ENCODE data around the gene PIPOX.

PIPOX gene

GRCh38 chr17:29034510-29034909 is 8.4 kb upstream of the PIPOX start:
- no peaks in the 10 kb centered on the region for H3K9me3 ChIP-seq (ENCODE audit: control insufficient read depth, low read length)
- DNase-seq: no peak
- peaks cover 5% of the 10 kb centered on the region for H3K27me3 ChIP-seq (replicated peaks; ENCODE audit: control insufficient read depth, insufficient read depth, low read length, poor library complexity, severe bottlenecking)

DNA sequence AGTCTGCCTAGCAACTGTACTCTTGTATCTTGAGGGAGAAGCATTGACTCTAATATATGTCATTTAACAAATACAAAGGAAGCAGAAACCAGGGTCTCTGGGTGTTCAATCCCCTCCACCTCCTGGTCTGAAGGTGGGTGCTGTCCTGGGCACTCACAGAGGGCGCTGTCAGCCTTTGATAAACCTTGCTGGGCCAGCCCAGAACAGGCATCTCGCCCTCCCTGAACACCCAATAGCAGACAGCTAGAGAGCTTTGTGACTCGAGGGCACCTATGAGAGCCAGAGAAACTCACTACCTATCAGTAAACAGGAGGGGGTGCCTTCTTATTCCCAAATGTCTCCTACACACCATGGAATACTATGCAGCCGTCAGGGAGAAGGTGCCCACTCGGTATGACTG is 6.4 kb upstream of the PIPOX start:
- Histone ChIP-seq H3K9me3 (ENCODE audit: control insufficient read depth, low read length) (no peaks in the 10 kb centered on the region), H3K4me3 (ENCODE audit: insufficient read depth, low read depth, low read length, poor library complexity, severe bottlenecking) (no peak overlapping the region), H3K27ac (ENCODE audit: insufficient read depth, low read length, poor library complexity, severe bottlenecking) (no peak overlapping the region), H3K36me3 (ENCODE audit: control insufficient read depth, insufficient read depth, low read length) (no peaks in the 10 kb centered on the region), H3K4me1 (ENCODE audit: control insufficient read depth, insufficient read depth, low read length, poor library complexity, severe bottlenecking) (no peaks in the 10 kb centered on the region), H3K27me3 (replicated peaks; ENCODE audit: control insufficient read depth, insufficient read depth, low read length, poor library complexity, severe bottlenecking) (peaks cover 5% of the 10 kb centered on the region)
- no peak for DNase-seq

More at GRCh38 chr17:29034510-29034909, 8.4 kb upstream of the PIPOX start:
- Histone ChIP-seq H3K4me1 (ENCODE audit: control insufficient read depth, insufficient read depth, low read length, poor library complexity, severe bottlenecking) (no peaks in the 10 kb centered on the region), H3K27ac (ENCODE audit: insufficient read depth, low read length, poor library complexity, severe bottlenecking) (no peak overlapping the region), H3K4me3 (ENCODE audit: insufficient read depth, low read depth, low read length, poor library complexity, severe bottlenecking) (no peak overlapping the region), H3K36me3 (ENCODE audit: control insufficient read depth, insufficient read depth, low read length) (no peaks in the 10 kb centered on the region)

- H3K4me1 ChIP-seq (ENCODE audit: control insufficient read depth, insufficient read depth, low read length, poor library complexity, severe bottlenecking): no peaks in the 10 kb centered on the region
- no peak overlapping the region for H3K4me3 ChIP-seq (ENCODE audit: insufficient read depth, low read depth, low read length, poor library complexity, severe bottlenecking)
- DNase-seq: no peak
- H3K36me3 ChIP-seq (ENCODE audit: control insufficient read depth, insufficient read depth, low read length): no peaks in the 10 kb centered on the region
- no peaks in the 10 kb centered on the region for H3K9me3 ChIP-seq (ENCODE audit: control insufficient read depth, low read length)
- no peak overlapping the region for H3K27ac ChIP-seq (ENCODE audit: insufficient read depth, low read length, poor library complexity, severe bottlenecking)
- H3K27me3 ChIP-seq (replicated peaks; ENCODE audit: control insufficient read depth, insufficient read depth, low read length, poor library complexity, severe bottlenecking): peaks cover 2% of the 10 kb centered on the region
Observed at GRCh38 chr17:29037739-29038084, 5.2 kb upstream of the PIPOX start.

GRCh38 chr17:29038085-29038795 is 4.7 kb upstream of the PIPOX start:
- Histone ChIP-seq H3K27me3 (replicated peaks; ENCODE audit: control insufficient read depth, insufficient read depth, low read length, poor library complexity, severe bottlenecking) (no peaks in the 10 kb centered on the region), H3K9me3 (ENCODE audit: control insufficient read depth, low read length) (no peaks in the 10 kb centered on the region), H3K4me1 (ENCODE audit: control insufficient read depth, insufficient read depth, low read length, poor library complexity, severe bottlenecking) (no peaks in the 10 kb centered on the region), H3K36me3 (ENCODE audit: control insufficient read depth, insufficient read depth, low read length) (no peaks in the 10 kb centered on the region), H3K27ac (ENCODE audit: insufficient read depth, low read length, poor library complexity, severe bottlenecking) (no peak overlapping the region), H3K4me3 (ENCODE audit: insufficient read depth, low read depth, low read length, poor library complexity, severe bottlenecking) (no peak overlapping the region)
- no peak for DNase-seq

- Histone ChIP-seq H3K27ac (ENCODE audit: insufficient read depth, low read length, poor library complexity, severe bottlenecking) (no peak overlapping the region), H3K9me3 (ENCODE audit: control insufficient read depth, low read length) (no peaks in the 10 kb centered on the region), H3K36me3 (ENCODE audit: control insufficient read depth, insufficient read depth, low read length) (no peaks in the 10 kb centered on the region), H3K4me1 (ENCODE audit: control insufficient read depth, insufficient read depth, low read length, poor library complexity, severe bottlenecking) (no peaks in the 10 kb centered on the region), H3K4me3 (ENCODE audit: insufficient read depth, low read depth, low read length, poor library complexity, severe bottlenecking) (no peak overlapping the region), H3K27me3 (replicated peaks; ENCODE audit: control insufficient read depth, insufficient read depth, low read length, poor library complexity, severe bottlenecking) (no peaks in the 10 kb centered on the region)
- DNase-seq: no peak
Observed at GRCh38 chr17:29039764-29040598, 3.0 kb upstream of the PIPOX start.

DNA sequence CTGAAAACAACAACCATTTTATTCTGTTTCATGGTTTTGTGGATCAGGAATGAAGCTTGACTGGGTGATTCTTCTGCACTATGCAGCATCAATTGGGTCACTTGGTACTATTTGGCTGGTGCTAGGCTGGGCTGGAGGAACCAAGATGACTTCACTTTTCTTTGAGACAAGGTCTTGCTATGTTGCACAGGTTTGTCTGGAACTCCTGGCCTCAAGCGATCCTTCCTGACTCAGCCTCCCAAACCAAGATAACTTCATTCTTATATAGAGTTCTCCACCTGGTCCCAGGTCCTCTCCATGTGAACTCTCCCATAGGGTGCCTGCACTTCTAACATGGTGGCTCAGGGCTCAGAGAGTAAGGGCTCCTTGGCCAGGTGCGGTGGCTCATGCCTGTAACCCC is 1.9 kb upstream of the PIPOX start:
- H3K27me3 ChIP-seq (replicated peaks; ENCODE audit: control insufficient read depth, insufficient read depth, low read length, poor library complexity, severe bottlenecking): no peaks in the 10 kb centered on the region
- no peak overlapping the region for H3K4me3 ChIP-seq (ENCODE audit: insufficient read depth, low read depth, low read length, poor library complexity, severe bottlenecking)
- H3K4me1 ChIP-seq (ENCODE audit: control insufficient read depth, insufficient read depth, low read length, poor library complexity, severe bottlenecking): no peaks in the 10 kb centered on the region
- H3K27ac ChIP-seq (ENCODE audit: insufficient read depth, low read length, poor library complexity, severe bottlenecking): no peak overlapping the region
- H3K36me3 ChIP-seq (ENCODE audit: control insufficient read depth, insufficient read depth, low read length): no peaks in the 10 kb centered on the region
- DNase-seq: no peak
- H3K9me3 ChIP-seq (ENCODE audit: control insufficient read depth, low read length): no peaks in the 10 kb centered on the region

DNA sequence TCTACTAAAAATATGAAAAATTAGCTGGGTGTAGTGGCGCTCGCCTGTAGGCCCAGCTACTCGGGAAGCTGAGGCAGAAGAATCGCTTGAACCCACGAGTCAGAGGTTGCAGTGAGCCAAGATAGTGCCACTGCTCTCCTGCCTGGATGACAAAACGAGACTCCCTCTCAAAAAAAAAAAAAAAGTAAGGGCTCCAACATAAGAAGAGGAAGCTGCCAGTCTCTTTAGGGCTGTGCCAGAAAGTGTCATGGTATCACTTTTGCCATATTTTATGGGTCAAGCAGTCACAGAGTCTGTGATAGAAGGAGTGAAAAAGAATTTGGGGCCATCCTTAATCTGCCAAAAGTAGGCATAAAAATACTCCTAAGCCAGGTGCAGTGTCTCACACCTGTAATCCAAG is 1.4 kb upstream of the PIPOX start:
- Histone ChIP-seq H3K36me3 (ENCODE audit: control insufficient read depth, insufficient read depth, low read length) (no peaks in the 10 kb centered on the region), H3K4me1 (ENCODE audit: control insufficient read depth, insufficient read depth, low read length, poor library complexity, severe bottlenecking) (no peaks in the 10 kb centered on the region), H3K4me3 (ENCODE audit: insufficient read depth, low read depth, low read length, poor library complexity, severe bottlenecking) (no peak overlapping the region), H3K9me3 (ENCODE audit: control insufficient read depth, low read length) (no peaks in the 10 kb centered on the region), H3K27ac (ENCODE audit: insufficient read depth, low read length, poor library complexity, severe bottlenecking) (no peak overlapping the region), H3K27me3 (replicated peaks; ENCODE audit: control insufficient read depth, insufficient read depth, low read length, poor library complexity, severe bottlenecking) (no peaks in the 10 kb centered on the region)
- DNase-seq: no peak

- H3K27ac ChIP-seq (ENCODE audit: insufficient read depth, low read length, poor library complexity, severe bottlenecking): no peak overlapping the region
- H3K9me3 ChIP-seq (ENCODE audit: control insufficient read depth, low read length): no peaks in the 10 kb centered on the region
- H3K27me3 ChIP-seq (replicated peaks; ENCODE audit: control insufficient read depth, insufficient read depth, low read length, poor library complexity, severe bottlenecking): no peaks in the 10 kb centered on the region
Observed at GRCh38 chr17:29042026-29042678, 789 bp upstream of the PIPOX start.

GRCh38 chr17:29043539-29044145 is 701 bp downstream of the PIPOX start:
- H3K36me3 ChIP-seq (ENCODE audit: control insufficient read depth, insufficient read depth, low read length): no peaks in the 10 kb centered on the region
- H3K4me1 ChIP-seq (ENCODE audit: control insufficient read depth, insufficient read depth, low read length, poor library complexity, severe bottlenecking): no peaks in the 10 kb centered on the region
- H3K27me3 ChIP-seq (replicated peaks; ENCODE audit: control insufficient read depth, insufficient read depth, low read length, poor library complexity, severe bottlenecking): no peaks in the 10 kb centered on the region
- no peak for DNase-seq
- H3K4me3 ChIP-seq (ENCODE audit: insufficient read depth, low read depth, low read length, poor library complexity, severe bottlenecking): no peak overlapping the region
- no peaks in the 10 kb centered on the region for H3K9me3 ChIP-seq (ENCODE audit: control insufficient read depth, low read length)
- no peak overlapping the region for H3K27ac ChIP-seq (ENCODE audit: insufficient read depth, low read length, poor library complexity, severe bottlenecking)

More at GRCh38 chr17:29042026-29042678, 789 bp upstream of the PIPOX start:
- Histone ChIP-seq H3K4me3 (ENCODE audit: insufficient read depth, low read depth, low read length, poor library complexity, severe bottlenecking) (no peak overlapping the region), H3K4me1 (ENCODE audit: control insufficient read depth, insufficient read depth, low read length, poor library complexity, severe bottlenecking) (no peaks in the 10 kb centered on the region), H3K36me3 (ENCODE audit: control insufficient read depth, insufficient read depth, low read length) (no peaks in the 10 kb centered on the region)
- no peak for DNase-seq
